Stimulated activated CD4-positive, alpha-beta T cell treated with anti-CD3 and anti-CD28 coated beads, Interleukin-4, amount 100 ng/mL, for 4 hours (primary cell): ENCODE measurements around the gene MCHR2.

Experiments
- DNase-seq, 2 experiments: peaks; one replicate each; pipeline ENCODE4 v3.0.0-alpha.2; 2020

Gene MCHR2

GRCh38 chr6:99901596-99902384, 92.2 kb downstream of the MCHR2 start:
- no peak for DNase-seq

GRCh38 chr6:99894815-99895214, 99.2 kb downstream of the MCHR2 start:
- DNase-seq: no peak

GRCh38 chr6:99887066-99887465, 107.0 kb downstream of the MCHR2 start:
- no peak for DNase-seq

- no peak for DNase-seq
Observed at GRCh38 chr6:99885051-99885450, 109.0 kb downstream of the MCHR2 start.

DNA sequence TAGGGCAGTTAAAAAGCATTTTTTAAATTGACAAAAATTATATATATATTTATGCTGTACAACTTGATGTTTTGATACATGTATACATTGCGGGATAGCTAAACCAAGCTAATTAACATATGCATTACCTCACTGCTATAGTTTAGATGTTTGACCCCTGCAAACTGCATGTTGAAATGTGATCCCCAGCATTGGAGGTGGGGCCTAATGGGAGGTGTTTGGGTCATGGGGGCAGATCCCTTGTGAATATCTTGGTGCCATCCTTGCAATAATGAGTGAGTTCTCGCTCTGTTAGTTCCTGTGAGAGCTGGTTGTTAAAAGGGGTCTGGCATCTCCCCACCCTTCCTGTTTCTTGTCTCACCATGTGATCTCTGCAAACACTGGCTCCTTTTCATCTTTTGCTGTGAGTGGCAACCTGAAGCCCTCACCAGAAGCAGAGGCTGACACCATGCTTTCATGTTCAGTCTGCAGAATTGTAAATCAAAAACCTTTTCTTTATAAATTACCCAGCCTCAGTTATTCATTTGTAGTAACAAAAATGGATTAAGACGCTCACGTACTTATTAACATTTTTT, 111.8 kb downstream of the MCHR2 start:
- no peak for DNase-seq

GRCh38 chr6:99879431-99879830, 114.6 kb downstream of the MCHR2 start:
- DNase-seq: no peak

GRCh38 chr6:99875068-99875467, 119.0 kb downstream of the MCHR2 start:
- DNase-seq: no peak

- no peak for DNase-seq
Observed at GRCh38 chr6:99873084-99873483, 120.9 kb downstream of the MCHR2 start.

GRCh38 chr6:99871641-99872040, 122.4 kb downstream of the MCHR2 start:
- DNase-seq: no peak
